ENCODE results near the gene COX4I1.

The COX4I1 gene
- total RNA-seq: 172 to 197 reads per million in 2 donors

- peak; percentile 85 for DNase-seq
Measured at GRCh38 chr16:85799497-85800320, at the start of gene COX4I1, which contains the start of gene EMC8. COX4I1 (plus strand) TSS chr16:85799695; CDS start chr16:85801206, 1,511 bp downstream. EMC8 (minus strand) TSS chr16:85799544; CDS start chr16:85799295, 249 bp downstream.

DNA sequence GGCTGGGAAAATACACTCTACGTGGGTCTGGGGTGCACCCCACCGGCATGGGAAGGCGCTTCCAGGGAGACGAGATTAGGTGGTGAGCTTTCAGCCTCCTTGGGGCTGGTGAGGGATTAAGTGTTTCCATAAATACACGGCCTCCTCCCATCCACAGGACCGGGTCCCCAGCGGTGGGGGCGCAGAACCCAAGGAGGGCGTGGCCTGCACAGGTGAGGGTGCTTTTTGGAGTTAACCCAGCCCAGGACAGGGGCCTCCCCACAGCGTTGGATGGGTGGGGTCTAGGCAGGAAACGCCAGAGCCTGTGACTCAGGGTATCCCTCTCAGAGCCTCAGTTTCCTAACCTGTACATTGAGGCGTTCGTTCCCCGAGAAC is 49.7 kb upstream of the COX4I1 start:
- DNase-seq: no peak

DNA sequence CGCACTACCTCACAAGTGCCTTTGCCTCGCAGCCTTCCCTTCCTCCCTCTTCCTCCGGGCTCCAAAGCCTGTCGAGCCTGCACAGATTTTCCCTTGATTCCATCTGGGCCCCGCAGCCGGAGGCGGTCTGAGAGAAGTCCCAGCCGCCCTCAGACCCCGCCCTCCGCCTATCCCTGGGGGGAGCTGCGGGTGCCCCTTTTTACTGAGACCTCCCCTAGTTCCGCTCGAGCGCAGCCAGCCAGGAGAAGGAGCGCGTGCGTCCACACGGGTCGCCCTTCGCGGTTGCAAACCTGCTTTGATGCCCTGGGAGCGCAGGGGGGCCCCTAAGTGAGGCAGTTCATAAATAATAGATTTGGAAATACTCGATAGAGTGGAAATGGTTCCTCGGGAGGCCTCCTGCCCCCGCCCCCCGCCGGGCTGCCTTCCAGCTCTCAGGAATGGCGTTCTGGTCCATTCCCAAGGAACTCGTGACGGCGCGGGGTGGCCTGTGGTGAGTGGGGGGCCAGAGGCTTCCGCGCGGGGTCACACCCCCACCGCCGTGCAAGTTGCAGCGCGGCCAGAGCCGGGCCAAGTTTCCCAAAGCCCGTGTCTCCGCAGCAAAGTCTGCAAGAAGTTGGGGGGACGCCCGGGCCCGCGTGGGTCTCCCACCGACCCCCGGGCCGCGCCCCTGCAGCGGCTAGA is 49.2 kb upstream of the COX4I1 start:
- no peak for DNase-seq

GRCh38 chr16:85750827-85751697 is 48.4 kb upstream of the COX4I1 start, which contains the start of gene C16orf74:
C16orf74 (minus strand) TSS chr16:85751096; CDS start chr16:85735217, 15,879 bp downstream.
- no peak for DNase-seq

DNA sequence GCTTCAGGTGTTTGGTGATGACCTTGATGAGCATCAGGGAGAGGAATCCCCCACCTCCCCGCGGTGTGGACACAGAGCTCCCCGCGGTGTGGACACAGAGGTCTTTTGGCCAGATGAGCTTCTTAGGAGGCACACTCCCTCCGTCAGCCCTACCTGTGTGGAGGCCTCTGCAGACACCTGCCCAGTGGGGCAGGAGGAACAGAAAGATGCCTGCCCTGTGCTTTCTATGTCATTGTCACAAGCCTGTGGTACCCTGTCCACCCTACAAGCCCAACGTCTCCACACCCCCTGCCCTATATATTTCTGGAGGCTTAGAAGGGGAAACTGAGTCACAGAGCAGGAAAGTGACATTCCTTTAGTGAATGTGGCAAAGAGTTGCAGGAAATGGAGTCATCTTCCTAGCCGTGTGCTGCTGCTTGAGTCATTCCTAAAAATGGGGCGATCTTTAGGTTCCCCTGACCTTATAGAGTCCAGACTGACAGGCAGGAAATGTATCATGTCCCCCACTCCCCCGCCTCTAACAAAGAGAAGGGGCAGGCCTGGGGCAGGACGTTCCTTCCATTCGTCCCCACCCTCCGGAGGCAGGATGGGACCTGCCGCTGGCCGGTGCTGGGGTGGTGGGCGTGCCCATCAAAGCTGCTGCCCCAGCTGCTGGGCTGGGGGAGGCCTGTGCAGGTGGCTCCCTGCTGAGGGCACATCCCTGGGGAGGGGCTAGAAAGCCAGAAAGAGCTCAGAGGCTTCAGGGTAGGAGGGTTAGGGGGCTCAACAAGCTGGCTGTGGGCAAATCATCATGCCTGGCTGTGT is 47.6 kb upstream of the COX4I1 start:
- DNase-seq: no peak

GRCh38 chr16:85752511-85753420 is 46.7 kb upstream of the COX4I1 start:
- no peak for DNase-seq

DNA sequence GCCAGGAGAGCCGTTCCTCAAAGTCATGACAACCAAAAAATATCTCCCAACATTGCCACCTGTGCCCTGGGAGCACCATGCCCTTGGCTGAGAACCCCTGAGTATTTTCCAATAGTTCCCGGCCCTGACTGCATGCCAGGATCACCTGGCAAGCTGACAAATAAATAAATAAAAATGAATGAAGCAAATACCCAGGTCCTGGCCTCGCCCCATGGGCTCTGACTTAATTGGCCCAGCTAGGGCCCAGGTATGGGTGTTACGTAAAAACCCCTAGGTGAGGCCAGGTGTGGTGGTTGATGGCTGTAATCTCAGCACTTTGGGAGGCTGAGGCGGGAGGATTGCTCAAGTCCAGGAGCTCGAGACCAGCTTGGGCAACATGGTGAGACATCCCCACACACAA is 45.9 kb upstream of the COX4I1 start:
- DNase-seq: no peak

GRCh38 chr16:85753976-85754375 is 45.5 kb upstream of the COX4I1 start:
- DNase-seq: no peak

DNA sequence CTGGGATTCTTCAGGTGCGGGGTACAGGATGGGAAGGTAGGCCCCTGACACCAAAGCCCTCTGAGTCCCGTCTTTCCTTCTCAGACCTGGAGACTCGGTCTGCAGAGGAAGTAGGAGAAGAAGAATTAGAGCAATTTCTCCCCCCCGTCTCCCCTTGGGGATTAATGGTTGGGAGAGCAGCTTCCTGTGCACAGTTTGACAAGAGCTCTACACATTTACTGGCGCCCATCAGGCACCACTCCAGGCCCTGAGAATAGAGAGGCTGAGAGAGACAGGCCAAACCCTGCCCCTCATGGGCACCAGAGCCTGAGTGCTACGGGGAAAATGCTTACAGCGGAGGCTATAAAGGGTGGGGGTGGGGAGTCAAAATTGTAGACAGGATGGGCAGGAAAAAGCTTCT is 45.1 kb upstream of the COX4I1 start:
- no peak for DNase-seq

DNA sequence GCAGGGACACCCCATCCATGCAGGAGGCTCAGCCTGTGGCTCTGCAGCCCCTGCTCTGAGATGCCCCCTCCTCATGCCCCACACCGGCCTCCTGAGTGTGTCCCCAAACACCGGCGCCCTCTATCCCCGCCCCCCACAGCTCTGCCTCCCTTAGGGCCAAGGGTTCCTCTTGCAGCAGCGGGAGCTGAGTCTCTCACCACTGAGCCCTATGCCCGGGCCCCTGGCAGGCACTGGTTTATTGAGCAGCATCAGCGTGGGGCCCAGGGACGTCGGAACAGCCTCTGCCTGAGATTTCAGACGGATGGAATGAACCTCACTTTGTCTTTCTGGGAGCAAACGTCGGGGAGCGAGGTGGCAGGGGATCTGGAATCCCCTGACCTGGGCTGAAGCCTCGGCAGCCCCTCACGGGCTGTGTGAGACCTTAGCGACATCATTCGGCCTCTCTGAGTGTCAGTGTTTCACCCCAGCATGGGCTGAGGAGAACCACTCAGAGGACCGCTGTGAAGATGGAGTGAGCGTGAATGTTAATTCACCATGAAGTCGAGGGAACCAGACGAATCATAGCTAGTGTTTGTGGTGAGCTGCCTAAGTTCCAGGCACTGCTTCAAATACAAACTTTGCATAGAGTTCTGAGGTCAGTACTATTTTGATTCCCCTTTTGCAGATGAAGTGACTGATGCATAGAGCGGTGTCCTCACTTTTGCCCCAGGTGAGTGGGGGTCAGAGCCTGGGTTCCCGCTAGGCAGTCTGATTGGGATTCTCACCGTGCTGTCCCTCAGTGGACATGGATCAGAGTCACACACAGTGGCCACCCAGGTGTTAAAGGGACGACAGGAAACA is 43.3 kb upstream of the COX4I1 start:
- no peak for DNase-seq

GRCh38 chr16:85757341-85757822 is 42.1 kb upstream of the COX4I1 start:
- no peak for DNase-seq

DNA sequence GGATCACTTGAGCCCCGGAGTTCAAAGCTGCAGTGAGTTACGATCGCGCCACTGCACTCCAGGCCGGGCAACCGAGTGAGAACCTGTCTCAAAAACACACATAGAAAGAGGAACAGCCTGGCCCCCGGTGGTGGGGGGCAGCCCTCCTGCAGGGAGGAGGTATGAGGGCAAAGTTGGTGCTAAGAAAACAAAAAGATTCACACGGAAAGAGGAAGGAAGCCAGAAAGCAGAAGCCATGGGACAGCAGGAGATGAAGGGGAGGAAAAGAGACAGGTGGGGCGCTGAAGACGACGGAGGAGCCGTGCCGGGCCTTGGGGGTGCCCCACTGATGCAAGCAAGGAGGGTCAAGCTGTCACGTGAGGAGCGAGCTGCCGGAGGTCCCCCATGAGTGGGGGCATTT is 40.4 kb upstream of the COX4I1 start:
- no peak for DNase-seq

GRCh38 chr16:85759631-85760419 is 39.7 kb upstream of the COX4I1 start:
- DNase-seq: no peak

DNA sequence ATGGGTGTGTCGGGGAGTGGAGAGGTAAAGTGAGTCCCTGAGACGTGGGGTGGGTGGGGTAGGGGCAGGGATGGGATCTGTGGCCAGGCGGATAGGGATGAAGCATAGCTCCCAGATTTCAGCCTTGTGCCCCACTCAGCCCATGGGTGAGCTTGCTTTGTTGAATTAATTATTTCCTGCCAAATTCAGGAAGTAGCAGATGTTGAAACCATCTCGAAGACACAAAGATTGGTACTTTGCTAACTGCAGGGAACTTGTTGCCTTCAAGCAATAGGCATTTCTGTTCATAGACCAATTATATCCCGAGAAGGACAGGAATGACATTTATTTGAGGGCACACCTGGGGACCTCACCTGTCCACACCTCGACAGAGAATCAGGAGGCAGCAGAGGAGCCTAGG is 37.6 kb upstream of the COX4I1 start:
- no peak for DNase-seq

GRCh38 chr16:85762970-85763369 is 36.5 kb upstream of the COX4I1 start:
- DNase-seq: no peak

GRCh38 chr16:85763616-85764015 is 35.9 kb upstream of the COX4I1 start:
- no peak for DNase-seq

GRCh38 chr16:85765211-85765610 is 34.3 kb upstream of the COX4I1 start:
- no peak for DNase-seq

GRCh38 chr16:85765767-85766166 is 33.7 kb upstream of the COX4I1 start:
- DNase-seq: no peak

GRCh38 chr16:85767531-85767930 is 32.0 kb upstream of the COX4I1 start:
- DNase-seq: no peak
